Measurements from ENCODE around the gene SOWAHD. TPM values are rescaled to one million over a fixed set of nuclear protein-coding genes. Genes with fewer than 3 reads are reported as not detected.
A peak's percentile ranks its signal among the peaks of the same experiment; 100 is the strongest.

SOWAHD gene
- total RNA-seq, 1 donor from 2014 or later = not detected

DNA sequence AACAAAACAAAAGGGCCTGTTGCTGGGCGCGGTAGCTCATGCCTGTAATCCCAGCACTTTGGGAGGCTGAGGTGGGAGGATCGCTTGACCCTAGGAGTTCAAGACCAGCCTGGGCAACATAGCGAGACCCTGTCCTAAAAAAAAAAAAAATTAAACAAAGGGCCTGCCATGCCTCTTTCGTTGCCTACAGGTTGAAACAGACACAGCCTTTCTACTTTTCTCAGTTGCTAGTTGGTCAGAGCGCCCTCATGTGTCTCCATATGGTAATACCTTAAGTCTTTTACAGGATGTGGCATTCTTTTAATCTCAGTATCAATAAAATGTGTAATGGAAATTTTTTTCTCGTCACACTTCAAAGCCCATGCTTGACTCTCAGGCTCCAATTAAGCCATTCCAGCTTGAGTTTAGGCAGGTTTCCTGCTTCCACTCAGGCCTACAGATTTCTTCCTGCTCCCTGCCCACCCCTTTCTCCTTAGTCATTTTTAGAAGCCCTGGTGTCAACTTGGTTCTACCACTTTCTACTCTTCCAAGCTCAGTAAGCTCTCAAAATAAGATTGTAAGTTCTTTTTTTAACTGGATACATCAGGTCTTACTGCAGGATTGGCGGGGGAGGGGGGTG, 4.6 kb upstream of the SOWAHD start:
- no peaks in the 10 kb centered on the region for H3K36me3 ChIP-seq
- no peak for DNase-seq (ENCODE audit: low spot score in 2 of 2)
- no peaks in the 10 kb centered on the region for H3K27me3 ChIP-seq

GRCh38 chrX:119755981-119756533, 2.3 kb upstream of the SOWAHD start:
- TF ChIP-seq, protein P1, sequence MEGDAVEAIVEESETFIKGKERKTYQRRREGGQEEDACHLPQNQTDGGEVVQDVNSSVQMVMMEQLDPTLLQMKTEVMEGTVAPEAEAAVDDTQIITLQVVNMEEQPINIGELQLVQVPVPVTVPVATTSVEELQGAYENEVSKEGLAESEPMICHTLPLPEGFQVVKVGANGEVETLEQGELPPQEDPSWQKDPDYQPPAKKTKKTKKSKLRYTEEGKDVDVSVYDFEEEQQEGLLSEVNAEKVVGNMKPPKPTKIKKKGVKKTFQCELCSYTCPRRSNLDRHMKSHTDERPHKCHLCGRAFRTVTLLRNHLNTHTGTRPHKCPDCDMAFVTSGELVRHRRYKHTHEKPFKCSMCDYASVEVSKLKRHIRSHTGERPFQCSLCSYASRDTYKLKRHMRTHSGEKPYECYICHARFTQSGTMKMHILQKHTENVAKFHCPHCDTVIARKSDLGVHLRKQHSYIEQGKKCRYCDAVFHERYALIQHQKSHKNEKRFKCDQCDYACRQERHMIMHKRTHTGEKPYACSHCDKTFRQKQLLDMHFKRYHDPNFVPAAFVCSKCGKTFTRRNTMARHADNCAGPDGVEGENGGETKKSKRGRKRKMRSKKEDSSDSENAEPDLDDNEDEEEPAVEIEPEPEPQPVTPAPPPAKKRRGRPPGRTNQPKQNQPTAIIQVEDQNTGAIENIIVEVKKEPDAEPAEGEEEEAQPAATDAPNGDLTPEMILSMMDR (IDR thresholded peaks at IDR 0.05) = no peak
- Histone ChIP-seq H3K27ac (no peak overlapping the region), H3K4me1 (no peaks in the 10 kb centered on the region), H3K36me3 (no peaks in the 10 kb centered on the region), H3K27me3 (no peaks in the 10 kb centered on the region), H3K4me3 (no peak overlapping the region), H3K9me3 (no peaks in the 10 kb centered on the region)
- DNase-seq (ENCODE audit: low spot score in 2 of 2) = no peak
- intact Hi-C loops (cut with DNase I) = no loop called here

More for the DNA sequence above, 4.6 kb upstream of the SOWAHD start:
- intact Hi-C loops (cut with DNase I) = no loop called here
- no peaks in the 10 kb centered on the region for H3K4me1 ChIP-seq
- H3K27ac ChIP-seq = no peak overlapping the region
- H3K4me3 ChIP-seq = no peak overlapping the region
- TF ChIP-seq, protein P1 (IDR thresholded peaks at IDR 0.05) = peak in 2 of 3 experiments; percentile 6 to 19
- H3K9me3 ChIP-seq = no peaks in the 10 kb centered on the region

- TF ChIP-seq, protein P1 (IDR thresholded peaks at IDR 0.05) = no peak
- DNase-seq (ENCODE audit: low spot score in 2 of 2) = no peak
- intact Hi-C loops (cut with DNase I) = no loop called here
- H3K36me3 ChIP-seq = no peaks in the 10 kb centered on the region
- no peaks in the 10 kb centered on the region for H3K9me3 ChIP-seq
- H3K4me1 ChIP-seq = no peaks in the 10 kb centered on the region
- no peak overlapping the region for H3K27ac ChIP-seq
- H3K4me3 ChIP-seq = no peak overlapping the region
- H3K27me3 ChIP-seq = no peaks in the 10 kb centered on the region
Observed at GRCh38 chrX:119756926-119757635, 1.3 kb upstream of the SOWAHD start.

- Histone ChIP-seq H3K4me1 (no peaks in the 10 kb centered on the region), H3K9me3 (no peaks in the 10 kb centered on the region), H3K36me3 (no peaks in the 10 kb centered on the region), H3K27me3 (no peaks in the 10 kb centered on the region), H3K27ac (no peak overlapping the region), H3K4me3 (peak overlapping the region; percentile 45 to 62)
- TF ChIP-seq, protein P1 (IDR thresholded peaks at IDR 0.05) = no peak
- intact Hi-C loops (cut with DNase I) = no loop called here
- no peak for DNase-seq (ENCODE audit: low spot score in 2 of 2)
Observed at GRCh38 chrX:119757646-119757978, 776 bp upstream of the SOWAHD start.

GRCh38 chrX:119758731-119759247, 401 bp downstream of the SOWAHD start:
- no peak overlapping the region for H3K27ac ChIP-seq
- no peaks in the 10 kb centered on the region for H3K27me3 ChIP-seq
- no peak for DNase-seq (ENCODE audit: low spot score in 2 of 2)
- H3K4me3 ChIP-seq = peak overlapping the region; percentile 45 to 62
- H3K36me3 ChIP-seq = no peaks in the 10 kb centered on the region
- H3K4me1 ChIP-seq = no peaks in the 10 kb centered on the region
- intact Hi-C loops (cut with DNase I) = no loop called here
- H3K9me3 ChIP-seq = no peaks in the 10 kb centered on the region
- TF ChIP-seq, protein P1 (IDR thresholded peaks at IDR 0.05) = no peak

Data from ascending aorta (tissue), 2 donors.